Measurements from ENCODE around the gene SNRK.

SNRK gene

GRCh38 chr3:43309372-43310305 is 23.3 kb downstream of the SNRK start:
- no peak for DNase-seq

GRCh38 chr3:43316783-43317460 is 30.6 kb downstream of the SNRK start:
- no peak for DNase-seq

- no peak for DNase-seq
Observed at GRCh38 chr3:43317461-43318316, 31.3 kb downstream of the SNRK start.

GRCh38 chr3:43319376-43319775 is 33.0 kb downstream of the SNRK start:
- no peak for DNase-seq

- no peak for DNase-seq
Observed at GRCh38 chr3:43319794-43320193, 33.5 kb downstream of the SNRK start.

- no peak for DNase-seq
Observed at GRCh38 chr3:43320288-43320687, 33.9 kb downstream of the SNRK start.

GRCh38 chr3:43323541-43323940 is 37.2 kb downstream of the SNRK start:
- DNase-seq = no peak

GRCh38 chr3:43326891-43327581 is 40.7 kb downstream of the SNRK start:
- DNase-seq = no peak

GRCh38 chr3:43327582-43327979 is 41.2 kb downstream of the SNRK start:
- DNase-seq = no peak

- DNase-seq = no peak
Observed at GRCh38 chr3:43328653-43329052, 42.3 kb downstream of the SNRK start.

- no peak for DNase-seq
Observed at GRCh38 chr3:43330981-43331380, 44.6 kb downstream of the SNRK start.

GRCh38 chr3:43331381-43331780 is 45.0 kb downstream of the SNRK start:
- DNase-seq = no peak

- DNase-seq = no peak
Observed at GRCh38 chr3:43334976-43335375, 48.6 kb downstream of the SNRK start.

GRCh38 chr3:43335799-43336198 is 49.5 kb downstream of the SNRK start:
- no peak for DNase-seq

- no peak for DNase-seq
Observed at GRCh38 chr3:43338295-43338694, 52.0 kb downstream of the SNRK start.

GRCh38 chr3:43340403-43340802 is 54.1 kb downstream of the SNRK start:
- no peak for DNase-seq

GRCh38 chr3:43341788-43342187 is 55.4 kb downstream of the SNRK start:
- DNase-seq = no peak

- DNase-seq = no peak
Observed at GRCh38 chr3:43343185-43343584, 56.8 kb downstream of the SNRK start.

- DNase-seq = no peak
Observed at GRCh38 chr3:43343815-43344214, 57.5 kb downstream of the SNRK start.

GRCh38 chr3:43344520-43344919 is 58.2 kb downstream of the SNRK start:
- DNase-seq = no peak

- no peak for DNase-seq
Observed at GRCh38 chr3:43345246-43345645, 58.9 kb downstream of the SNRK start.

- DNase-seq = no peak
Observed at GRCh38 chr3:43345877-43346276, 59.5 kb downstream of the SNRK start.

All from NCI-H2107 (cell line).